K562 (cell line): ENCODE results near the gene SNRPB. TPM values are rescaled to one million over a fixed set of nuclear protein-coding genes. Genes with fewer than 3 reads are reported as not detected.

Experiments used
- ATF7 ChIP-seq: fragments of 450-650 bp; IDR thresholded peaks from 2 replicates; pipeline ENCODE4 v1.7.1; 2014; ENCODE audit warnings: mild to moderate bottlenecking, moderate library complexity
- CEBPG ChIP-seq, 3 experiments: fragments of 200-800 bp in 1 of 3; sonication (Bioruptor generic) in 1 of 3; sonication (generic) in 1 of 3; formaldehyde crosslinking in 1 of 3; IDR thresholded peaks in 2 of 3; conservative IDR thresholded peaks in 1 of 3; 2 replicates each; pipeline versions ENCODE4 v1.6.1 to v1.8.0; 2016 to 2022; ENCODE audit warnings: missing compliant biosample characterization in 2 of 3, missing genetic modification characterization in 2 of 3, mild to moderate bottlenecking in 1 of 3, missing genetic modification reagents in 1 of 3
- DPF2 ChIP-seq: fragments of 450-650 bp; IDR thresholded peaks from 2 replicates; pipeline ENCODE4 v1.6.1; 2016
- JUN ChIP-seq, 2 experiments: sonication (generic) in 1 of 2; formaldehyde crosslinking in 1 of 2; IDR thresholded peaks; 2 replicates each; pipeline versions ENCODE4 v1.6.1 to v1.8.0; 2012 to 2022; ENCODE audit warnings: borderline replicate concordance in 2 of 2, mild to moderate bottlenecking in 2 of 2, improper control_type of control experiment in 1 of 2, low read depth in 1 of 2, low read length in 1 of 2, missing genetic modification reagents in 1 of 2
- KDM2B ChIP-seq: fragments of 250-450 bp; sonication (Bioruptor Pico); IDR thresholded peaks from 2 replicates; pipeline ENCODE4 v1.8.0; 2021; ENCODE audit warnings: mild to moderate bottlenecking, moderate library complexity
- MCM7 ChIP-seq, 2 experiments: fragments of 450-650 bp; IDR thresholded peaks; 2 replicates each; pipeline ENCODE4 v1.6.1; 2016 to 2018
- MEIS2 ChIP-seq: fragments of 450-650 bp; IDR thresholded peaks from 2 replicates; pipeline ENCODE4 v1.6.1; 2014; ENCODE audit warnings: mild to moderate bottlenecking; ENCODE audit not compliant: partially characterized antibody
- MYNN ChIP-seq, 2 experiments: sonication (generic); formaldehyde crosslinking in 1 of 2; IDR thresholded peaks; 2 replicates each; pipeline versions ENCODE4 v1.5.0 to v1.6.1; 2016 to 2020; ENCODE audit warnings: antibody characterized with exemption in 1 of 2, missing genetic modification reagents in 1 of 2
- PHTF2 ChIP-seq: fragments of 250-450 bp; sonication (Bioruptor Pico); IDR thresholded peaks from 2 replicates; pipeline ENCODE4 v1.5.0; 2021; ENCODE audit warnings: mild to moderate bottlenecking
- RHOXF2B ChIP-seq: fragments of 250-450 bp; sonication (Bioruptor Pico); conservative IDR thresholded peaks from 2 replicates; pipeline ENCODE4 v1.5.1; 2021
- SAP30 ChIP-seq: fragments of 200-600 bp; sonication (generic); IDR thresholded peaks from 2 replicates; pipeline ENCODE4 v1.6.1; 2012; ENCODE audit warnings: borderline replicate concordance, low read depth, mild to moderate bottlenecking, moderate library complexity, low read length, control low read depth, inconsistent platforms; ENCODE audit not compliant: insufficient read depth, poor library complexity, severe bottlenecking
- SRF ChIP-seq, 2 experiments: fragments of 250-450, 450-650 bp in 1 of 2; sonication (Bioruptor Pico) in 1 of 2; sonication (generic) in 1 of 2; formaldehyde crosslinking; IDR thresholded peaks; 2 replicates each; pipeline versions ENCODE4 v1.5.0 to v1.5.1; 2020 to 2022; ENCODE audit warnings: mild to moderate bottlenecking in 1 of 2, missing genetic modification reagents in 1 of 2
- ZFP36 ChIP-seq: fragments of 150-350 bp; IDR thresholded peaks from 2 replicates; pipeline ENCODE4 v1.6.1; 2018; ENCODE audit warnings: low read length, low read depth; ENCODE audit not compliant: partially characterized antibody
- ZNF121 ChIP-seq: sonication (generic); formaldehyde crosslinking; conservative IDR thresholded peaks from 2 replicates; pipeline ENCODE4 v1.8.0; 2022; ENCODE audit warnings: missing genetic modification reagents
- ZNF347 ChIP-seq: fragments of 450-650 bp; formaldehyde crosslinking; IDR thresholded peaks from 2 replicates; pipeline ENCODE4 v1.4.0; 2020; ENCODE audit warnings: low read depth, mild to moderate bottlenecking, moderate library complexity
- ZNF589 ChIP-seq: fragments of 200-800 bp; sonication (Bioruptor generic); IDR thresholded peaks from 2 replicates; pipeline ENCODE4 v1.6.1; 2016; ENCODE audit warnings: low read depth, missing genetic modification characterization, missing compliant biosample characterization
- polyA plus RNA-seq, 8 experiments: library from polyadenylated mRNA; depleted of rRNA in 4 of 8; stranded (reverse) in 5 of 8; unstranded in 3 of 8; fragments of >200 nt; fragmentation: Nextera tagmentation in 2 of 8; fragmentation: Illumina TruSeq in 1 of 8; extraction: Ambion mirVana in 2 of 8; extraction: Trizol in 1 of 8; gene quantifications; 2 replicates each; pipeline versions ENCODE4 v1.2.1 to v1.2.3, GENCODE V29; 2011 to 2014; ENCODE audit warnings: inconsistent platforms in 1 of 8, missing spikeins in 1 of 8
- total RNA-seq, 7 experiments: library from RNA; depleted of rRNA in 6 of 7; stranded (reverse); fragments of >200 nt in 6 of 7; fragmentation: Illumina TruSeq in 2 of 7; extraction: Trizol in 2 of 7; gene quantifications; 2 replicates each; pipeline versions ENCODE4 v1.2.1 to v1.2.3, GENCODE V29; 2011 to 2021; ENCODE audit warnings: low replicate concordance in 1 of 7
- TF ChIP-seq, protein P1 (sequence below), 2 experiments: fragments of 450-650 bp; IDR thresholded peaks; 2 replicates each; pipeline ENCODE4 v1.6.1; 2018; ENCODE audit warnings: mild to moderate bottlenecking in 2 of 2, low read depth in 1 of 2; ENCODE audit not compliant: partially characterized antibody in 2 of 2
- TF ChIP-seq, protein P2 (sequence below): sonication (generic); formaldehyde crosslinking; IDR thresholded peaks from 2 replicates; pipeline ENCODE4 v1.8.0; 2022; ENCODE audit warnings: mild to moderate bottlenecking, missing genetic modification reagents
- TF ChIP-seq, protein P3 (sequence below), 2 experiments: fragments of 450-650 bp; conservative IDR thresholded peaks; 2 replicates each; pipeline ENCODE4 v1.6.1; 2017; ENCODE audit warnings: mild to moderate bottlenecking in 2 of 2, moderate library complexity in 2 of 2

SNRPB gene
- total and polyA plus RNA-seq, 9 of the 15 experiments (the other 6 are each of a cell fraction or from before 2014, with no cell fraction given): 13.1 to 615 (median 266) TPM

DNA sequence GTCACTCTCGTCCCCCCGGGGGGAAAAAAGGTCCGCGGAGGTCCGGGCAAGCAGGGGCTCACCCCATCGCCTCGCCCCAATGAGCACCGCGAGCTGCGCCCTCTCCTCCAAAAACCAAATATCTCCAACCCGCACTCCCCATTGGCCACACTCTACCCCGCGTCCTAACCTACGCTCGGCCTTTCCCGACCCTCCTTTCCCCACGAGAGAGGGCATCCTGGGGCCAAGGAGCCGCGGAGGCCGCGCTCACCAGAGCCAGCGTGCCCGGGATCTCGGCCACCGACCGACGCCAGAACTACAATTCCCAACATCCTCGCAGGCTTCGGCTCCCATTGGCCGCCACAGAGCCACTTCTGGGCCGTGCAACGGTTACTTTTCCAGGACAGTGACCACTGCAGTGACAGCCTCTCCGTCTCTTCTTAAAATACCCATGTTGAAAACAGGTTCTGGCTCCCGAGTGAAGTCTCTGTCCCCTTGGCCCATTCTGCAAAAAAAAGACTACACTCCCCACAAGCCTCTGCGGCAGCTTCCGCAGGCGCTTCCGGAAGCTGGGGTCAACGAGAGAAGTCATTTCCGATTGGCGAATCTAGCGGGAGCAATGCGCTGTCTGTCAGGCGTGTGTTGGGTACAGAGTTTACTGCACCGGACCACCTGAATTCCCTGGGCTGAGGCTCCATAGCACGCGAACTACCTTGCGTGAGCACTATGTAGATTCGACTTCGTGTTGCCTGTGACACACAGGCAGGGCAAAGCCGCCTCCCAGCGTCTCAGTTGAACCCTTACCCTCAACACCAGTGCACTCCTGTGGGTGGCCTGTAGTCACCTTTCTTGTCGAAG, 38.3 kb upstream of the SNRPB start, which contains the start of gene ZNF343 (continued):
- no peak for TF ChIP-seq ZNF589 (CRISPR knock-in tag)
- no peak for TF ChIP-seq ZNF347 (CRISPR knock-in tag)
- TF ChIP-seq, protein P1, sequence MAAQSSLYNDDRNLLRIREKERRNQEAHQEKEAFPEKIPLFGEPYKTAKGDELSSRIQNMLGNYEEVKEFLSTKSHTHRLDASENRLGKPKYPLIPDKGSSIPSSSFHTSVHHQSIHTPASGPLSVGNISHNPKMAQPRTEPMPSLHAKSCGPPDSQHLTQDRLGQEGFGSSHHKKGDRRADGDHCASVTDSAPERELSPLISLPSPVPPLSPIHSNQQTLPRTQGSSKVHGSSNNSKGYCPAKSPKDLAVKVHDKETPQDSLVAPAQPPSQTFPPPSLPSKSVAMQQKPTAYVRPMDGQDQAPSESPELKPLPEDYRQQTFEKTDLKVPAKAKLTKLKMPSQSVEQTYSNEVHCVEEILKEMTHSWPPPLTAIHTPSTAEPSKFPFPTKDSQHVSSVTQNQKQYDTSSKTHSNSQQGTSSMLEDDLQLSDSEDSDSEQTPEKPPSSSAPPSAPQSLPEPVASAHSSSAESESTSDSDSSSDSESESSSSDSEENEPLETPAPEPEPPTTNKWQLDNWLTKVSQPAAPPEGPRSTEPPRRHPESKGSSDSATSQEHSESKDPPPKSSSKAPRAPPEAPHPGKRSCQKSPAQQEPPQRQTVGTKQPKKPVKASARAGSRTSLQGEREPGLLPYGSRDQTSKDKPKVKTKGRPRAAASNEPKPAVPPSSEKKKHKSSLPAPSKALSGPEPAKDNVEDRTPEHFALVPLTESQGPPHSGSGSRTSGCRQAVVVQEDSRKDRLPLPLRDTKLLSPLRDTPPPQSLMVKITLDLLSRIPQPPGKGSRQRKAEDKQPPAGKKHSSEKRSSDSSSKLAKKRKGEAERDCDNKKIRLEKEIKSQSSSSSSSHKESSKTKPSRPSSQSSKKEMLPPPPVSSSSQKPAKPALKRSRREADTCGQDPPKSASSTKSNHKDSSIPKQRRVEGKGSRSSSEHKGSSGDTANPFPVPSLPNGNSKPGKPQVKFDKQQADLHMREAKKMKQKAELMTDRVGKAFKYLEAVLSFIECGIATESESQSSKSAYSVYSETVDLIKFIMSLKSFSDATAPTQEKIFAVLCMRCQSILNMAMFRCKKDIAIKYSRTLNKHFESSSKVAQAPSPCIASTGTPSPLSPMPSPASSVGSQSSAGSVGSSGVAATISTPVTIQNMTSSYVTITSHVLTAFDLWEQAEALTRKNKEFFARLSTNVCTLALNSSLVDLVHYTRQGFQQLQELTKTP (IDR thresholded peaks at IDR 0.05; ENCODE audit: low read depth in 1 of 2, partially characterized antibody in 2 of 2): peak in 1 of 2 experiments; percentile 96
- TF ChIP-seq, protein P2, sequence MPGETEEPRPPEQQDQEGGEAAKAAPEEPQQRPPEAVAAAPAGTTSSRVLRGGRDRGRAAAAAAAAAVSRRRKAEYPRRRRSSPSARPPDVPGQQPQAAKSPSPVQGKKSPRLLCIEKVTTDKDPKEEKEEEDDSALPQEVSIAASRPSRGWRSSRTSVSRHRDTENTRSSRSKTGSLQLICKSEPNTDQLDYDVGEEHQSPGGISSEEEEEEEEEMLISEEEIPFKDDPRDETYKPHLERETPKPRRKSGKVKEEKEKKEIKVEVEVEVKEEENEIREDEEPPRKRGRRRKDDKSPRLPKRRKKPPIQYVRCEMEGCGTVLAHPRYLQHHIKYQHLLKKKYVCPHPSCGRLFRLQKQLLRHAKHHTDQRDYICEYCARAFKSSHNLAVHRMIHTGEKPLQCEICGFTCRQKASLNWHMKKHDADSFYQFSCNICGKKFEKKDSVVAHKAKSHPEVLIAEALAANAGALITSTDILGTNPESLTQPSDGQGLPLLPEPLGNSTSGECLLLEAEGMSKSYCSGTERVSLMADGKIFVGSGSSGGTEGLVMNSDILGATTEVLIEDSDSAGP: no peak
- no peak for TF ChIP-seq MCM7 (IDR thresholded peaks at IDR 0.05)
- TF ChIP-seq SRF (CRISPR knock-in tag; IDR thresholded peaks at IDR 0.05): no peak; a peak in 1 of 4 replicates
- no peak for TF ChIP-seq ZFP36
- TF ChIP-seq KDM2B (CRISPR knock-in tag): no peak
- TF ChIP-seq ZNF121 (CRISPR knock-in tag): no peak
- TF ChIP-seq CEBPG (CRISPR knock-in tag; IDR thresholded peaks at IDR 0.05): 0 out of 2 replicates have a peak, but pooled peaks have one; percentile 20
- no peak for TF ChIP-seq CEBPG (tag; conservative IDR thresholded peaks at IDR 0.05 in 1 of 2, IDR thresholded peaks at IDR 0.05 in 1 of 2)
- TF ChIP-seq SAP30: peak; percentile 69
- TF ChIP-seq JUN (IDR thresholded peaks at IDR 0.05; ENCODE audit: borderline replicate concordance, low read depth, low read length): no peak
- TF ChIP-seq JUN (CRISPR knock-in tag; IDR thresholded peaks at IDR 0.05; ENCODE audit: borderline replicate concordance): no peak
- TF ChIP-seq PHTF2: no peak
- no peak for TF ChIP-seq DPF2
- TF ChIP-seq MYNN (IDR thresholded peaks at IDR 0.05): no peak
- TF ChIP-seq MYNN (CRISPR knock-in tag; IDR thresholded peaks at IDR 0.05): no peak
- no peak for TF ChIP-seq RHOXF2B (CRISPR knock-in tag)
- TF ChIP-seq, protein P3, sequence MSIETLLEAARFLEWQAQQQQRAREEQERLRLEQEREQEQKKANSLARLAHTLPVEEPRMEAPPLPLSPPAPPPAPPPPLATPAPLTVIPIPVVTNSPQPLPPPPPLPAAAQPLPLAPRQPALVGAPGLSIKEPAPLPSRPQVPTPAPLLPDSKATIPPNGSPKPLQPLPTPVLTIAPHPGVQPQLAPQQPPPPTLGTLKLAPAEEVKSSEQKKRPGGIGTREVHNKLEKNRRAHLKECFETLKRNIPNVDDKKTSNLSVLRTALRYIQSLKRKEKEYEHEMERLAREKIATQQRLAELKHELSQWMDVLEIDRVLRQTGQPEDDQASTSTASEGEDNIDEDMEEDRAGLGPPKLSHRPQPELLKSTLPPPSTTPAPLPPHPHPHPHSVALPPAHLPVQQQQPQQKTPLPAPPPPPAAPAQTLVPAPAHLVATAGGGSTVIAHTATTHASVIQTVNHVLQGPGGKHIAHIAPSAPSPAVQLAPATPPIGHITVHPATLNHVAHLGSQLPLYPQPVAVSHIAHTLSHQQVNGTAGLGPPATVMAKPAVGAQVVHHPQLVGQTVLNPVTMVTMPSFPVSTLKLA (conservative IDR thresholded peaks at IDR 0.05): peak in 1 of 2 experiments; percentile 64; a peak in 2 of 4 replicates
- no peak for TF ChIP-seq MEIS2
- peak; percentile 49 for TF ChIP-seq ATF7
